Neuronal stem cell (in vitro differentiated cells): ENCODE measurements around the gene ARL17B.
"Not testable (repeated sequence)": the region's sequence is repeated elsewhere in the genome, so short reads cannot be mapped to it uniquely, and the experiment has no call there.

Experiments
- DNase-seq: peaks from one replicate; pipeline ENCODE4 v3.0.0-alpha.2; 2013; ENCODE audit warnings: low spot score
- H2AFZ ChIP-seq: one replicate; pipeline ENCODE4 v1.6.1; 2013; ENCODE audit warnings: mild to moderate bottlenecking, low read length, inconsistent platforms
- H2AK5ac ChIP-seq: 2 replicates; pipeline ENCODE4 v1.6.1; 2013; ENCODE audit warnings: low read depth, mild to moderate bottlenecking, inconsistent platforms, low read length, moderate library complexity, mixed read lengths
- H2BK120ac ChIP-seq: 2 replicates; pipeline ENCODE4 v1.6.1; 2013; ENCODE audit warnings: low read depth, mild to moderate bottlenecking, inconsistent platforms, low read length, moderate library complexity, mixed read lengths
- H2BK12ac ChIP-seq: one replicate; pipeline ENCODE4 v1.6.1; 2013; ENCODE audit warnings: low read length, inconsistent platforms
- H2BK15ac ChIP-seq: 2 replicates; pipeline ENCODE4 v1.6.1; 2013; ENCODE audit warnings: mild to moderate bottlenecking, low read length, inconsistent platforms, mixed read lengths
- H2BK5ac ChIP-seq: one replicate; pipeline ENCODE4 v1.6.1; 2013; ENCODE audit warnings: inconsistent platforms, mild to moderate bottlenecking, low read length, moderate library complexity
- H3K14ac ChIP-seq: one replicate; pipeline ENCODE4 v1.6.1; 2013; ENCODE audit warnings: low read length, inconsistent platforms
- H3K18ac ChIP-seq: 2 replicates; pipeline ENCODE4 v1.6.1; 2013; ENCODE audit warnings: low read length, inconsistent platforms
- H3K23ac ChIP-seq: 2 replicates; pipeline ENCODE4 v1.6.1; 2013; ENCODE audit warnings: low read depth, mild to moderate bottlenecking, mixed read lengths, low read length, inconsistent platforms; ENCODE audit not compliant: poor library complexity
- H3K27ac ChIP-seq: replicated peaks from 3 replicates; pipeline ENCODE4 v1.5.1; 2013; ENCODE audit warnings: low read length, inconsistent platforms
- H3K27me3 ChIP-seq, 3 experiments: 2 replicates each; pipeline ENCODE4 v1.6.1; 2013; ENCODE audit warnings: low read length in 3 of 3, mild to moderate bottlenecking in 2 of 3, inconsistent platforms in 1 of 3, low read depth in 1 of 3, mixed read lengths in 1 of 3, moderate library complexity in 1 of 3; ENCODE audit not compliant: control insufficient read depth in 3 of 3, insufficient read depth in 3 of 3
- H3K36me3 ChIP-seq, 2 donors: replicated peaks in 1 of 2; 2 replicates each; pipeline ENCODE4 v1.6.1; 2013; ENCODE audit warnings: low read length in 2 of 2; ENCODE audit not compliant: control insufficient read depth in 2 of 2, insufficient read depth in 2 of 2
- H3K4ac ChIP-seq: 2 replicates; pipeline ENCODE4 v1.6.1; 2013; ENCODE audit warnings: inconsistent platforms, mild to moderate bottlenecking, low read length, moderate library complexity
- H3K4me1 ChIP-seq, 2 donors: 1 replicate in 1 of 2; 2 replicates in 1 of 2; pipeline ENCODE4 v1.6.1; 2013; ENCODE audit warnings: low read length in 2 of 2, low read depth in 1 of 2; ENCODE audit not compliant: control insufficient read depth in 2 of 2, insufficient read depth in 1 of 2
- H3K4me2 ChIP-seq: one replicate; pipeline ENCODE4 v1.6.1; 2013; ENCODE audit warnings: mild to moderate bottlenecking, low read length, inconsistent platforms; ENCODE audit not compliant: insufficient read depth, poor library complexity, severe bottlenecking
- H3K4me3 ChIP-seq, 2 donors: 2 replicates each; pipeline ENCODE4 v1.5.1; 2013; ENCODE audit warnings: low read length in 2 of 2, mild to moderate bottlenecking in 2 of 2, inconsistent platforms in 1 of 2, moderate library complexity in 1 of 2
- H3K79me1 ChIP-seq: one replicate; pipeline ENCODE4 v1.6.1; 2013; ENCODE audit warnings: low read depth, mild to moderate bottlenecking, inconsistent platforms, low read length, moderate library complexity
- H3K9ac ChIP-seq: one replicate; pipeline ENCODE4 v1.6.1; 2013; ENCODE audit warnings: mild to moderate bottlenecking, low read depth, low read length, inconsistent platforms; ENCODE audit not compliant: poor library complexity
- H3K9me3 ChIP-seq, 2 donors: replicated peaks in 1 of 2; 2 replicates each; pipeline versions ENCODE3 to v1.6.1; 2013; ENCODE audit warnings: low read length in 2 of 2, mild to moderate bottlenecking in 2 of 2, inconsistent platforms in 1 of 2, low read depth in 1 of 2, mixed read lengths in 1 of 2, moderate library complexity in 1 of 2; ENCODE audit not compliant: control insufficient read depth in 2 of 2, insufficient read depth in 1 of 2
- H4K8ac ChIP-seq: one replicate; pipeline ENCODE4 v1.6.1; 2013; ENCODE audit warnings: low read depth, mild to moderate bottlenecking, inconsistent platforms, low read length, moderate library complexity
- H4K91ac ChIP-seq: one replicate; pipeline ENCODE4 v1.6.1; 2013; ENCODE audit warnings: low read length, low read depth, mild to moderate bottlenecking, inconsistent platforms; ENCODE audit not compliant: poor library complexity
- WGBS, 2 donors: extraction: QIAGEN DNeasy Blood & Tissue Kit; methylation state at CpG; one replicate each; pipeline ENCODE4 v1.1.7; 2013; ENCODE audit warnings: missing lambda C conversion rate in 2 of 2, mixed read lengths in 1 of 2; ENCODE audit not compliant: insufficient read length in 2 of 2, insufficient replicate concordance in 1 of 2; ENCODE audit errors: extremely low coverage in 2 of 2; 5-methylcytosine and 5-hydroxymethylcytosine counted together

Gene ARL17B

DNA sequence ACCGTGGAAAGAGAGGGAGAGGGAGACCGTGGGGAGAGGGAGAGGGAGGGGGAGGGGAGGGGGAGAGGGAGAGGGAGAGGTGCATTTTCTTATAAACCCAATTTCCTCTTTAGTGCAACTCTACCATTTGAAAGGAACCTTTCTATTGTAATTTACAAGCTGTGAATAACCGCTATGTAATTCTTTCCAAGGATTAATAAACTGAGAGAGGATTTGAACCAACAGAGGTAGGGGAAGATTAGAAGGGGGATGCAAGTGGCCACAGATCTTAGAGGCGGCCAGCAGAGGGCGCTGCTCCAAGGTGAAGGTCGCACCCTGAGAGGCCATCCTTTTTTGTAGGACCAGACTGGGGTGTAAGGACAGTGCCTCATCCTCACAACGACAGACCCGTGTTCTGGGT is 107.8 kb downstream of the ARL17B start:
- H3K36me3 ChIP-seq, H3K14ac ChIP-seq, H3K23ac ChIP-seq, H2BK12ac ChIP-seq, H3K9ac ChIP-seq, H3K4me2 ChIP-seq, H3K79me1 ChIP-seq, H3K9me3 ChIP-seq, H3K4me3 ChIP-seq, H2AFZ ChIP-seq, H3K4me1 ChIP-seq, H3K27me3 ChIP-seq, H2BK120ac ChIP-seq, H4K8ac ChIP-seq, H3K4ac ChIP-seq, DNase-seq, H2BK5ac ChIP-seq, H4K91ac ChIP-seq, H3K18ac ChIP-seq, H2BK15ac ChIP-seq, H3K27ac ChIP-seq, H2AK5ac ChIP-seq: not testable (repeated sequence)
- no CpG with 5 or more reads among the region's 8 CpGs for WGBS, 2 donors

DNA sequence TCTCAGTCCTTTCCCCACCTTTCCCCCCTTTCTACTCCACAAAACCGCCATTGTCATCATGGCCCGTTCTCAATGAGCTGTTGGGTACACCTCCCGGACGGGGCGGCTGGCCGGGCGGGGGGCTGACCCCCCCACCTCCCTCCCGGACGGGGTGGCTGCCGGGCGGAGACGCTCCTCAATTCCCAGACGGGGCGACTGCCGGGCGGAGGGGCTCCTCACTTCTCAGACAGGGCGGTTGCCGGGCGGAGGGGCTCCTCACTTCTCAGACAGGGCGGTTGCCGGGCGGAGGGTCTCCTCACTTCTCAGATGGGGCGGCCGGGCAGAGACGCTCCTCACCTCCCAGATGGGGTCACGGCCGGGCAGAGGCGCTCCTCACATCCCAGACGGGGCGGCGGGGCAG is 108.8 kb downstream of the ARL17B start:
- not testable (repeated sequence) for H2AK5ac ChIP-seq, H3K14ac ChIP-seq, H3K4me3 ChIP-seq, DNase-seq, H2AFZ ChIP-seq, H3K4me2 ChIP-seq, H3K79me1 ChIP-seq, H3K9ac ChIP-seq, H3K27ac ChIP-seq, H2BK5ac ChIP-seq, H3K18ac ChIP-seq, H2BK12ac ChIP-seq, H2BK120ac ChIP-seq, H4K91ac ChIP-seq, H3K4ac ChIP-seq, H3K27me3 ChIP-seq, H4K8ac ChIP-seq, H3K36me3 ChIP-seq, H3K9me3 ChIP-seq, H3K23ac ChIP-seq, H2BK15ac ChIP-seq, H3K4me1 ChIP-seq
- no CpG with 5 or more reads among the region's 31 CpGs for WGBS, 2 donors

DNA sequence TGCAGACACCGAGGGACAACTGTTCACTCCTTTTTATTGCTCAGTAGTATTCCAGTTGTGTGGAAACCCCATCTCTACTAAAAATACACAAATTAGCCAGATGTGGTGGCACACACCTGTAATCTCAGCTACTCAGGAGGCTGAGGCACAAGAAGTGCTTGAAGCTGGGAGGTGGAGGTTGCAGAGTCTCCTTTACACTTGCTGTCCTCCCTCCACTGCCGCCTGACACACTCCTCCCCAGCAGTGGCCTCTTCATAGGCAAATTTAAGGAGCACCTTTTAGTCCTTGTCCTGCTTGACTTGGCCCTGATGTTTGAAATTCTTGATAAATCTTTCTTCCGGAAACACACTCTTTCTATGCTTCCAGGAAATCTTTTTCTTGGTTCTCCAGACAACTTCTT is 112.4 kb downstream of the ARL17B start:
- not testable (repeated sequence) for H3K79me1 ChIP-seq, H3K18ac ChIP-seq, H3K27me3 ChIP-seq, H2AFZ ChIP-seq, H4K91ac ChIP-seq, H3K36me3 ChIP-seq, H3K4ac ChIP-seq, H2AK5ac ChIP-seq, H3K9me3 ChIP-seq, H2BK12ac ChIP-seq, H3K4me1 ChIP-seq, H3K4me2 ChIP-seq, H3K23ac ChIP-seq, H2BK15ac ChIP-seq, DNase-seq, H3K4me3 ChIP-seq, H2BK5ac ChIP-seq, H3K27ac ChIP-seq, H3K14ac ChIP-seq, H2BK120ac ChIP-seq, H3K9ac ChIP-seq, H4K8ac ChIP-seq
- WGBS, 2 donors = no CpG with 5 or more reads among the region's 3 CpGs

DNA sequence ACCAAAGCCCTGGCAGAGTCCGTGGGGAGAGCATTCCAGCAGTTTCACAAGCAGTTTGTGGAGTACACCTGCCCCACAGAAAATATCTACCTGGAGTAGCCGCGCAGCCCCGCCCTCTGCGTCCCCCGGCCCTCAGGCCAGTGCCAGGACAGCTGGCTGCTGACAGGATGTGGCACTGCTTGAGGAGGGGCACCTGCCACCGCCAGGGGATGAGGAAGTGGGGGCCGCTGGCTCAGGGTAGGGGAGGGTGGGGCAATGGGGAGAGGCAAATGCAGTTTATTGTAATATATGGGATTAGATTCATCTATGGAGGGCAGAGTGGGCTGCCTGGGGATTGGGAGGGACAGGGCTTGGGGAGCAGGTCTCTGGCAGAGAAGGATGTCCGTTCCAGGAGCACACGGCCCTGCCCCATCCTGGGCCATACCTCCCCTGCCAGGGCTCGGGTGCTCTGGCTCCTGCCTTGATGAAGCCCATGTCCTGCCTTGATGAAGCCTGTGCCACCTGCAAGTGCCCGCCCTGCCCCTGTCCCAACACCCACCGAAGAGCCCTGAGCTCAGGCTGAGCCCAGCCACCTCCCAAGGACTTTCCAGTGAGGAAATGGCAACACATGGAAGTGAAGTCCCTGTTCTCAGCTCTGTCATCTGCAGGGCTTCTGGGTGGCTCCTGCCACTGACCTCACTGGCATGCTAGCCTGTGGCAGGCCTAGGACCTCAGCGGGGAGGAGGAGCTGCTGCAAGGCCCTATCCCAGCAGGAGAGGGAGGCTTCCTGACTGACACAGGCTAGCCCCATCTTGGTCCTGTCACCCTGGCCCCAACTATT is 116.4 kb downstream of the ARL17B start:
- H2BK12ac ChIP-seq, H3K23ac ChIP-seq, H2BK5ac ChIP-seq, H3K79me1 ChIP-seq, H3K36me3 ChIP-seq, H2BK15ac ChIP-seq, H3K4ac ChIP-seq, H3K9ac ChIP-seq, H2BK120ac ChIP-seq, DNase-seq, H3K14ac ChIP-seq, H3K9me3 ChIP-seq, H2AFZ ChIP-seq, H4K91ac ChIP-seq, H3K27me3 ChIP-seq, H3K27ac ChIP-seq, H4K8ac ChIP-seq, H2AK5ac ChIP-seq, H3K4me1 ChIP-seq, H3K4me2 ChIP-seq, H3K4me3 ChIP-seq, H3K18ac ChIP-seq: not testable (repeated sequence)
- no CpG with 5 or more reads among the region's 14 CpGs for WGBS, 2 donors
